HG03469 (cell line): ENCODE data around the gene ZNF526.

Experiments used
- ATAC-seq: cut with Tn5 transposase; IDR thresholded peaks from one replicate; pipeline ENCODE4 v1.9.1; 2021; ENCODE audit warnings: mild to moderate bottlenecking, moderate library complexity, moderate number of reproducible peaks; ENCODE audit not compliant: unreplicated experiment

The ZNF526 gene

DNA sequence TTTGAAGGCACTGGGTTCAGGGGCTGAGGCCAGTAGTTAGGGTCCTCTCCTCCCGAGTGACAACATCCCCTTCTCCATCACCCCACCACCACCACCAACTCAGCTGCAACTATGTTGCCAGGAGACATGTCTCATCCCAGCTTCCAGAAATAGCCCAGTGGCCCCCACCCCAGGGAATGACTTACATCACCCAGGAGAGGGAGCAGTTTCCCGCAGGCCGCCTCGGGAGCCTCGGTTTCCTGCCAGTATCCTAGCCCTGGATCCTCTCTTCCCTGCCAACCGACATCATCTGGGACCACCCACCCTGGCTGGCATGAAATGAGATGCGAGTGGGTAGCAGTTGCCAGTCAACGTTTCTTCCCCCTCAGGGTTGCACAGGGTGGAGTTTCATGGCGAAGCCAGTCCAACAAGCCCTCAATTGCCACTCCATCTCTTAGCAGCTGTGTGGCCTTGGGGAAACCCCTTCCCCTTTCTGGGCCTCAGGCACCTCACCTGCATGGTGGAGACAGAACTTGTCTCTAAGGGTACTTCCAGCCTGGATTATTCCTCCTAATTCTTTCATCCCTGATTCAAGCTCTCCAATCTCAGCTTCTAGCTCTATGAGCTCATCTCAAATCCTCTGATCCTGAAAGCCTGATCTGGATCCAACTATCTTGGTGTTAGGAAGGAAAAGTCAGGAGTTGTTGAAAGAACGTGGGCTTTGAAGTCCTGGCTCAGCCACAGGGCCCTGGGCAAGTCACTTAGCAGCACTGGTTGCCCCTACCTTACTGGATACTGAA lies 26.2 kb downstream of the ZNF526 start:
- no peak for ATAC-seq

DNA sequence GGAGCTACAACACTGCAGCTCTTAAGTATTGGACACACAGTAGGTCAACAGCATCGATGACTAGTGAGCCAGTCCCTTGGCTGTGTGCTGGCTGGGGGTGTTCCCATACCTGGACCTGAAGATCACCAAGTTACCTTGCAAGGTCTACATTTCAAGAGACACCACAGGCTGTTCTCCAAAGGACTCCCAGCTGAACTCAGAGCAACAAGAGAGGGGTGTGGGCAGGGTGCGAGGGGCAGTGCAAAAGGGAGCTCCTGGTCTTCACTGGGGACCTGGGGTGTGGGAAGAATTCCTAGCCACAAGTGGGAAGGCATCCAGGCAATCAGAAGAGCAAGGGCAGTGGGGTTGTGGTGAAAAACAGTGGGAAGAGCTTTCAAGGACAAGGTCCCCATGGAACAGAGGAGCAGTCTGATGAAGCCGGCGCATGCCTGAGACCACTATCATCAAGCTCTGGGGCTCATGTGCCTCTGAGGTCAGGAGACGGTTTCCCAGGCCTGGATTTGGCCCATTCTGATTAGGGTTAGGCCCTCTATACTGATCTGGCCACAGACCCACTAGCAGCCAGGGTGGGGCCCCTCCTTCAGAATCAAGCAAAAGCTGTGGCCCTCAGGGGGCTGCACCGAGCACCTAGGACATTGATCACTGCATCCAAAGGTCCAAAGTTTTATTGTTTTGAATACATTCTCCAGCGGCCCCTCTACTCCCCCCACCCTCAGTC lies 27.0 kb downstream of the ZNF526 start:
- ATAC-seq: no peak

DNA sequence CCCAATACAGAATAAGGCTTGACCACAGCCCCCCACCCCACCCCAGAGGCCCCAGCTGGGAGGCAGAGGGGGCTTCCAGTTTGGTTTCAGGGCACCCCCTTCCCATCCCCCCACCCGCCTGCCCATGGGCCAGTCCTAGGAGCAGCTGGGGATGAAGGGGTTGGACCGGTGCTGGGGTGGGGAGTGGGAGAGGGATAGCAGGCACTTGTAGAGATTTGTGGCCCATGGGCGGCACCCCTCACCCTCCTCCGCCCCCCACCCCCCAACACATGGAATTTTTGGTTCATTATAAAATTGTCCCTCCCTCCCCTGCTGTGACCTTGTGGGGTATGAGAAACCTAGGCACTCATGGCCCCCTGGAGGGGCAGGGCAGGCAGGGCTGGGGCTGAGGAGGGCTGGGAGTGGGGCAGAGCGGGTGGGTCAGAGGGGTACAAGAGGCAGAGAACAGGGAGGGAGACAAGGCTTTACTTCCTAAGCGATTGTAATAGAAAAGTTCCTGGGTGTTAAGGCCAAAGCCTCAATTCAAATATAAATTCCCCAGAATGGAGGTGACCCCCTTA lies 27.6 kb downstream of the ZNF526 start:
- ATAC-seq: no peak

DNA sequence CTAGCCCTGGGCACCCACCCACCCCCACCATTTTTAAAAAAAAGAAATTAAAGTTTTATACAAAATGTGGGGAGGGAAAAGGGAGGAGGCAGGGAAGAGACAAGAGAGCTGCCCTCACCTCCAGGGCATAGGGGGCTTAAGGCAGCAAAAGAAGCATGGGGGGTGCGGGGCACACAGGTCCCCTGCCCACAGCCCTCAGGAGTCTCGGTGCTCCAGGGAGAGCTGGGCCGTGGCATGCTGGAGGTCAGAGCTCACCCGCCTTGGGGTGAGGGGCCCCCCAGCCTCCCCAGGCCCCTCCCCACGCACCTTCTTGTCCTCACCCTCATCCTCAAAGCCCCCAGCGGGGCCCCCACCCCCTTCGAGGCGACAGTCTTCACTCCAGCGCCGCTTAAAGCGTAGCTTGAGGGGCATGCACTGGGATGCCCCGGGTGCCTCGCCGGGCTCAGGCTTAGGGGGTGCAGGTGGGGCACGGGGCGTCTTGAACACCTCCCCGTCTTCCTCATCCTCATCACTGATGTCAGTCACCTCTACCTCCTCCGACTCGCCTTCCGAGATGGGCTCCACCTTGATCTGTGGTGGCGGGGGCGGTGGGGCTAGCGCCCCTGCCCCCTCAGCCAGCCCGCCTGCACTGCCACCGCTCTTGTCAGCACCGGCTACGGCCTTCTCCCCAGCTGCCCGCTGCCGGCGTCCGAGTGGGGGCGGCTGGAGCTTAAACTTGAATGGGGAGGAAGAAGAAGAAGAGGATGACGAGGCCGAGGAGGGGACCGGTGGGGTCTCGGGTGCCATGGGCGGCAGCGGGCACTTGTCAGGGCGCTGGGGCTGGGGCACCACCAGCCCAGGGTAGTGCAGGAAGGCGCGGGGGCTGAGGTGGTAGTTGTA lies 28.4 kb downstream of the ZNF526 start:
- no peak for ATAC-seq

DNA sequence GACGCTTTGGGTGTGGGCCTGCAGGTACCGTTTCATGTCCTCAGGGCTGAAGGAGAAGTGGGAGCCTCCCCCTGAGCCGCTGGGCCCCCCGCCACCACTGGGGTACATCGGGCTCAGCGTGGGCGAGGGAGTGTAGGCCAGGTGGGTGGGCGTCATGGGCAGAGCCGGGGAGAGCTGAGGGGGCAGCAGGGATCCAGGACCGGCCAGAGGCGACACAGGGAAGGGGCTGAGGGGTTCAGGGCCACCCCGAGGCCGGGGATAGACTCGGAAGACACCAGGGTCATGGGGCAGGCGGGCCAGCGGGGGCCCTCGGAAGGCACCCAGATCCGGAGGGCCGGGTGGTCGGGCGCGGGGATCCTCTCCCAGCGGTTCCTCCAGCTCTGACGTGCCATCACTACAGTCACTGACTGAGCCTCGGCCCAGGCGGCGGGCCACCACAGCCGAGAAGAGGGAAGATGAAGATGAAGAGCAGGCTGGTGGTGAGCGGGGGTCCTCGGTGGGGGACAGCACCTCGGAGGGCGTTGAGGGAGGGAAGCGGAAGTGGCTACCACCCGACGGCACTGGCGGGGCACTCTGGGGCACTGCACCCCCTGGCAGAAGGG lies 29.1 kb downstream of the ZNF526 start:
- no peak for ATAC-seq

DNA sequence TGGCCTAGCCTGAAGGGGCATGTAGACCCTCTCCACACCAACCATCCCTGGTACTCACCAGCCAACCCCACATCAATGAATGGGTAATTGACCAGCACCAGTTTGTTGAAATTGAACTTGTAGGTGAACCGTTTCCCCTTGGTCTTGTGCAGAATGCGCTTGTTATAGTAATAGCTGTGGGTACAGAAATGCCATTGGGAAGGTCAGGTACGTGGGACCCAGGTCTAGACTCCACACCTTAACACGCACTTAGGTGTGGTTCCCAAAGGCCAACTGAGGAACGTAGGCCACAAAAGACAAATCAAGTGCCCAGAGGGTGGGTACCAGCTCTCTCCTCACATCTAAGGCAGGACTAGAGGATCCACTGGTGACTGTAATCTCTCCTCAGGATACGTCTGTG lies 29.7 kb downstream of the ZNF526 start:
- ATAC-seq: no peak

DNA sequence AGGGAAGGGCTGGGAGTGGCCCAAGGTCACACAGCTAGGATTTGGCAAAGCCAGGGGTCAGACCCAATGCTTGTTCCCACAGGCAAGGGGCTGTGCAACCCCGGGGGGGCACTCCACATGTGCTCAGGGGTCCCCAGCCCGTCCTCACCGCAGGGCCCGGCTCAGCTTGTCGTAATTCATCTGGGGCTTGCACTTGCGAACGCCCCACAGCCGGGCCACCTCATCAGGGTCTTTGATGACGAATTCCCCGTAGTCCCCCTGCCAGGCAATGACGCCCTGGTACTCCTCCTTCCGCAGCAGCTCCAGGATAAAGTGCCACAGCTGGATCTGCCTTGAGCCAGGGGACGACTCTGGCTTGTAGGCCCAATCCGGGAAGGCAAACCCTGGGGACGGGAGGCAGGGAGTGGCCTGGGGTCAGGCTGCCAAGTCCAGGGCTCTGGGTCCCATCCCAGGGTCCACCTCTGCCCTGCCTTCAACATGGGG lies 30.1 kb downstream of the ZNF526 start:
- ATAC-seq: no peak

DNA sequence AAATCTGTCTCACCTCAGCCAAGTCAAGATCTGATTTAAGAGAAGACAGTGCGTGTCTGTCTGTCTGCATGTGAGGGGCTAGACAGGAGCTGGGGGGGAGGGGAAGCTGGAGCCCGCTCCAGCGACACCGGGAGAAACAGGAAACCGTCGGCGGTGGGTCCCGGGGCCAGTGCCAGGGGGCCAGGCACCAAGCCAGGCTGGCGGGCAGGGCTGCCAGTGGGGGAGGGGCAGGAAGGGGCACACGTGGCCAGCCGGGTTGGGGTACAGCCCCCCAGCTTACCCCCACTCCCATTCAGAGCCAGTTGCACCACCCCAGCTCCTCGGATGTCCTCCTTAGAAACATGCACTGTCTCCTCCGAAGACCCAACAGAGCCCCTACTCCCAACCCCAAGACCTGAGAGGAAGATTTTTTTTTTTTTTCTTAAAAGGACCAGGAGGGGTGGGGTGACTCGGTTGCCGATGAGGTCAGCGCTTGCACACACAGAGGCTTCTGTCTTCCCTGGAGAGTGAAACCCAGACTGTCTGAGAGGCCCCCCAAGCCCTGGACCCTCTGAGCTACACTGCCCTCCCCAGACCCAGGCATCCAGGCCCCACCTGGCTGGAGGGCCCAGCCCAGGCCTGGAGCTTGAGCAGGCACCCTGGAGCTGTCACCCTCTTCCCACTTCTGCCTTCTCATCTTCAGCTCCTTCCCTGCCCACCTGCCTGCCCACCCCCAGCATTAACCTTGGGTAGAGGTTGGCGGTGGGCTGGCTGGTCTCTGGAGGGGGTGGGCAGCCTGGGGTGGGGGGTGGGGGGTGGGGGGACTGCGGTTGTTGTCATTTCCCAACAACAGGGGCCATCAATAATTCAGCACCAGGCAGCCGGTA lies 30.8 kb downstream of the ZNF526 start:
- no peak for ATAC-seq

DNA sequence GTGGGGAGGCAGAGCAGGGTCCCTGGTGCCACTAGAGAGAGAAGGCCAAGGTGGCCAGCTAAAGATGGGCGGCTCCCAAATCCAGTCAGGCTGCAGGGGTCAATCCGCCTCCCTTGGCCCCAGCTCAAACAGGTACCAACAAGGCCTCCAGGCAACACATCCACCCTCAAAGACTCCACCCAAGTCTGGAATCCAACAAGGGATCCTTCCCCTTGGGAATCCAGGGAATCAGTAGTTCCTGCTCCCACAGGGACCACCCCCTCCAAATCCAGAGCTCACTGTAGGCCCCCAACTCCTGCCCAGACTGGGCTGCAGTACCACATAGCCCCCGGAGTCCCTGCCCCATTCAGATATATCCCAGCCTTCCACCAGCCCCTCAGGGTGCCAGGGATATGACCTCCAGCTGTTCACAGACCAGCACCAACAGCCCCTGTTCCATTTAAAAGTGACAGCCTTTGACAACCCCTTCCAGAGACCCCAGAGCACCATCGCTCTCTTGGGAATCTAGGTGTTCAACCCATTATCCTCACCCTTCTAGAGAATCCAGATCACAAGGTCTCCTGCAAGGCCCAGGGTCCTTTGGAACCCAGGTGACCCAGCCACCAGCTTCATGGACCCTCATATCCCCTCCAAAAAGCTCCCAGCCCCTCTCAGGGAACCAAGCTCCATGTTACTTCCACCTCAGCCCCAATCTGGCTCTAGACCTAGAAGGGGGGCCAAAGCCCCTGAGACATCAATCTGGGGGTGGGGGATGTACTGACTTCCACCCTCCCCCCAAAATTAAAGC lies 31.7 kb downstream of the ZNF526 start:
- no peak for ATAC-seq

DNA sequence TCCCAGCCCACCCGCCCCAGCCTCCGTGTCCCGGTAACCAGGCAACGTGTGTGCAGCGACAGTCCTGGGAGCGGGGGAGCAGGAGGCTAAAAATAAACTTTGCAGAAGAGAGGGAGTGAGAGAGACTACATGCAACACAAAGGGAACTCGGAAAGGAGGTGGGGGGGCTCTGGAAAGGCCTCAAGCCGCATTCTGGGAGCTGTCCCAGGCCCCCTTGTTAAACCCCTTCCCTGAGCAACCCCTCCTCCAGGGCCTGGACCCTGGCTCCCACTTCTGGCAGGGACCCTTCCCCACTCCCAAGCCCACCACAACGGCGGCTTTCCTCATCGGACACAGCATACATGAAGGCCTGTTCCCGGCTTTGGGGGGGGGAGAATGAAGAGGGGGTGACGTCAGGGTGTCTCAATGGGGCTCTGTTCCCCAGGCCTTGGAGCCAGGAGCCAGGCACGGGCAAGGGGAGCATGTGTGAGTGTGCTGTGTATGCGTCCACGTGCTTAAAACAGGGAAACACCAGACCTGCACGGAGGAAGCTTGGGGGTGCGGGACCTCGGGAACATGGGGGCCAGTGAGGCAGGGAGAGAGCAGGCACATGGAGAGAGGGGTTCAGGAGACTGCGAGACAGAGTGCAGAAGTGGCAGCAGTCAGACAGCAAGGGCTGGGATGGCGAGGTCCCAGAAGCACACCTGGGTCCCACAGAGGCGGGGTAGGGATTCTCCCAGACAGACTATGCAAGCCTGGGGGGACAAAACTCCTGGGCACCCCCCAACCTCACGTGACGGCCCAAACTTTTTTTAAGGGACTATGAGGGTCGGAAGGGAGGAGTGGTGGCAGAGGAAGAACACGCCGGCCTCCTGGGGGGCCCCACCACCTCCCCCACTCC lies 32.5 kb downstream of the ZNF526 start:
- no peak for ATAC-seq

DNA sequence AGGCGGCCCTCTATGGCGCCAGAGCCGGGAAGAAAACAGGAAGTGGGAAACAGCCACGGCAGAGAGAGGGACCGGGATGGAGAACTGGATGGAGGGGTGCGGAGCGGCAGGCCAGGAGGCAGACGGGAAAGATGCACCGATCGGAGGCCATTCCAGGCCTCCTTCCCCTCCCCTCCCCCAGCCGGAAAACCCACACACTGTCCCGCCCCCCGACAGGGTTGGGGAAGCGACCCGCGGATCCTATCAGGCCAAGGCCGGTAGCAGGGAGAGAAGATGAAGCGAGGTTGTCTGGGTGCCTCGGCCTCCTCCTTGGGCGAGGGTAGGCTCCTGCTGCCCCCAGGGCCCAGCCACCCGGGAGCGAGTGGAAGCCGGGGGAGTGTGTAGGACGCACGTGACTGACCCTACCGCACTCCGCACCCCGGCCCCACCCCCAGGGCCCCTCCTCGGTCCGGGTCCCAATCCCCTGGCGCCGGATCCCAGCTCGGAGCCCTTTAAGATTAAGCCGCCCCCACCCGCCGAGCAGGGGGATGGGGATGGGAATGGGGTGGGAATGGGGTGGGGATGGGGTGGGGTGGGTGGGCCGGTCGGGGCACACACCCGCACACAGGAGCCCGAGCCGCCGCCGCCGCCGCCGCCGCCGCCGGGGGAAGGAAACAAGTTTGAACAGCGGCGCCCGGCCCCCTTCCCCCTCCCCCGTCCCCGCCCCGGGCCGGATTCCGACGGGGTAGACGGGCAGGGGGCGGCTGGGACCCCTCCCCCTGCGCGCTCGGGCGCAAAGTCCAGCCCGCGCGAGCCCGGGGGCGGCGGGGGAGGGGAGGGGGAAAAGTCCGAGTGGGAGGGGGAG lies 33.4 kb downstream of the ZNF526 start:
- no peak for ATAC-seq

DNA sequence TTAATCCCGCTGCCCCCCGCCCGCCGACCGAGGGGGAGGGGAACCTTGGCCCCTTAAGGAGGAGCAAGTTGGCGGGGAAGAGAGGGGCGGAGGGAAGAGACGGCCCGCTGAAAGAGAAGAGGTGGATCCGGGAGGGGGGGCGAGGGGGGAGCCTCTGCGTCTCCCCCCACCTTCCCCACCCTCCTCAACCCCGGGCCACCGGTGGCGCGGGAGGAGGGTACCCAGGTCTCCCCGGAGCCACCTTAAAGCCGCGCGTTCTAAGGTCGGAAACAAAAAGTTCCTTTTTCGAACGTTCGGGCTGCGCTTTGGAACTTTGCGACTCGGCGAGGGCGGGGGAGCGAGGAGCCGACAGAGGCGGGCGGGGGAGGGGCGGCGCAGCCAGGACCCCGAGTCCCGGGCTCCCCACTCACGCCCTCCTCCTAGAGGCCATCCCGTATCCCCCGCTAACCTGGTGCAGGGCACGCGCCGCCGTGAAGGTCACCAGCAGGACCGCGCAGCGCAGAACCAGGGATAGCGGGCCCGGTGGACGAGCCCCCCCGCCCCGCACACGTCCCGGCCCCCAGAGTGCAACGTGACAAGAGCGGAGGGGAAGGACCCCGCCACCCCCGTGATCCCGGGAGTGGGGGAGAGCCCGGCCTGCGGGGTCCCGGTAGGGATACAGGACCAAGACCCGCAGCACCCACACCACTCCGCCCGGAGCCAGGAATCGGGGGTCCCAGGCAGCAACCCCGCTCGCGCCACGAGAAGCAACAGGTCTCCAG lies 34.2 kb downstream of the ZNF526 start:
- no peak for ATAC-seq

DNA sequence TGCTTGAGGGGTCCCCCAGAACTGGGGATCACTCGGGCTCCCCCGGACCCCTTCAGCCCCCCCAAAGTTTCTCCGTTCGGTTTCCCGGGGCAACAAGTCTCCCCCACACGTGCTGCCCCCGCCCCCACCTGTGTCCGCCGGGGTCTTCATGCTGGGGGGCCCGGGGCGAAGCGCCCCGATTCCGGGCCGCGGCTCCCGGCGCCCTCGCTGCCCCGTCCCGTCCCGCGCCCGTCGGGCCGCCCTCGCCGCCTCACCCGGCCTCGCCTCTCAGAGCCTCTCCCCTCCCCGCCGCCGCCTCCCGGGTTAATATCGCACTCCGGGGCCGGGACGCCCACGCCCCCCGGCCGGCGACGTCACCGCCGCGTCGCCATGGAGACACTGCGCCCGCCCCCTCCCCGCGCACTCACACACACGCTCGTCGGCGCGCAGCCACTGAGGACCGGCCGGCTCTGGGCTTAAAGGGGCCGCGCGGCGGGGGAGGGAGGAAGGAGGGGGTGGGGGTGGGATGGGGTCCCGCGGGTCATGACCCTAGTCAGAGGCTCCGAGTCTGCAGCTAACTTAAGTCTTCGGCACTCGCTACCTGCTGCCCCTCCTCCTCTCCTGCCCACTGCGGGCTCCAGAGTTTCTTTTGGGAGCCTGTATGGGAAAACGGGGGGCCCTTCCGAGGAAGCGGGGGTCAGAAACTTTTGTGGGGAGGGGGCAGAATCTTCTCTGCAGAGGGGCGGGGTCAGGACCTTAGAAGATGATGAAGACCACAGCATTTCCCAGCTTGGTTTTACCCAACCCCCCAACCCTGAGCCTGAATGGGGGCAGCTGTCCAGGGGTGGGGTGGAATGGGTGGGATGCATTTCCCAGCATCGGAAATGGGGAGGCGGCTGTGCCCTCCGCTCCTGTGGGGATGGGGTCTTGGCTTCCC lies 35.0 kb downstream of the ZNF526 start, which contains the start of gene ERF:
Gene ERF, minus strand, starts transcription at position 279 of the 916 bp plus-strand sequence. Its CDS starts 129 bp downstream, at position 150.
- ATAC-seq: peak; percentile 37

DNA sequence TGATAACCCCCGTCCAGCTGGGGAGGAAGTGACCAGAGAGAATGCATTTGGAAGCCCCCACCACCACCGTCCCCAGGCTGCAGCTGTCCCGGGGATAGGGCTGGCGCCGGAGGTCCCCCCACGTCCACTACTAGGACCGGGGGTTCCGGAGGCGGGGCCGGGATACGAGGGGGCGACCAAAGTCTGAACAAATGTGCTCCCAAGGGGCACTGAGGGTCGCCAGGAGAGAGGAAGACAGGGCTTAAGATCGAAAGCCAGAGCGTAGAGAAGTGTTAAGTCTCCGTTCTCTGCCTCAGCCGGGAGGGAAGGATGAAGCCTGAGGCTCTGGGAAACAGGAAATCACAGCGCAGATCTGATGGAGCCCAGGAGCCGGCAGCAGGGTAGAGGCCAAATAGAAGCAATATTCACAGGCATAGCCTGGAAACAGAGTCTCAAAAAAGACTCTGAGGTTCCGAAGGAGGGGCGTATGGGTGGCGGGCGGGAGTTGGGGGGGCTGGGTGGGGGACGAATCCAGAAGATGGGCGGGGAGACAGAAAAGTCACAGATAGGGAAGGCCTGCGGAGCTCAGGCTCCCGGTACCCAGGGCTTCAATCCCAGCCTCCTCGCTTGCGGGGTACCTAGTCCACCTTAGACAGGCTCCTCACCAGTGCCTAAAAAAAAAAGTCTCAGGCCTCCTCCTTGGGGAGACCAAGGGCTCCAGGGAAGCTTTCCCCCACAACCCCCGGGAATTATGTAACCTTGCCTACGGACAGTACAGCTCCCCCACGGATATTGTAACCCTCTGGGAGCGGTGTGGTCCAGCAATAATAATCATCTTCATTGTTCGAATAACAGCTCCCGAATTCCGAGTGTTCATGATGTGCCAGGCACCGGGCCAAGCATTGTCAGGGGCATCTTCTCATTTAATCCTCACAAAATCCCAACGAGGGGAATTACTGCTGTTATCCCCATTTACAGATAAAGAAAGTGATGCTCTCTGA lies 35.9 kb downstream of the ZNF526 start:
- no peak for ATAC-seq
